B cell (primary cell): ENCODE measurements around the gene SHC2. TPM values are rescaled to one million over a fixed set of nuclear protein-coding genes. Genes with fewer than 3 reads are reported as not detected.

Experiments
- ATAC-seq: fragments of 200-7000 bp; cut with Tn5 transposase; one replicate; pipeline ENCODE4 v1.10.0; 2021; ENCODE audit warnings: low read depth, mild to moderate bottlenecking, moderate number of reproducible peaks, moderate library complexity
- CTCF ChIA-PET: fragments of 350-600 bp; sonication (Branson Sonifier 250); formaldehyde crosslinking; loops from one replicate; lab custom pipeline; 2021; ENCODE audit warnings: antibody characterized with exemption, inconsistent platforms; lab: Charles Lee
- POLR2A ChIA-PET: fragments of 350-600 bp; sonication (Branson Sonifier 250); formaldehyde crosslinking; loops from one replicate; lab custom pipeline; 2021; ENCODE audit warnings: antibody characterized with exemption; lab: Charles Lee
- DNase-seq: peaks from one replicate; pipeline ENCODE4 v3.0.0; 2013
- H2AFZ ChIP-seq: 2 replicates; pipeline ENCODE4 v1.6.1; 2012; ENCODE audit warnings: mild to moderate bottlenecking, low read depth, low read length; ENCODE audit not compliant: insufficient read depth, poor library complexity, severe bottlenecking
- H3K27ac ChIP-seq, 2 donors: 1 replicate in 1 of 2; 2 replicates in 1 of 2; pipeline ENCODE4 v1.5.1; 2012 to 2013; ENCODE audit warnings: low read length in 2 of 2, mild to moderate bottlenecking in 2 of 2, moderate library complexity in 1 of 2
- H3K27me3 ChIP-seq, 4 experiments: fragments of 200-600 bp in 1 of 4; sonication (generic) in 1 of 4; replicated peaks in 1 of 4; 1 replicate in 2 of 4; 2 replicates in 2 of 4; pipeline versions ENCODE4 v1.6.1 to v1.7.0; 2013 to 2016; ENCODE audit warnings: low read length in 3 of 4, mild to moderate bottlenecking in 2 of 4, mixed read lengths in 1 of 4, moderate library complexity in 1 of 4; ENCODE audit not compliant: insufficient read depth in 4 of 4, control insufficient read depth in 3 of 4; ENCODE audit errors: control extremely low read depth in 1 of 4
- H3K36me3 ChIP-seq, 2 experiments: replicated peaks in 1 of 2; 1 replicate in 1 of 2; 2 replicates in 1 of 2; pipeline versions ENCODE4 v1.6.1 to v1.7.1; 2013; ENCODE audit warnings: low read length in 1 of 2; ENCODE audit not compliant: insufficient read depth in 2 of 2, control insufficient read depth in 1 of 2; ENCODE audit errors: control extremely low read depth in 1 of 2, extremely low read depth in 1 of 2
- H3K4me1 ChIP-seq, 2 donors: fragments of 200-600 bp in 1 of 2; sonication (generic) in 1 of 2; 1 replicate in 1 of 2; 2 replicates in 1 of 2; pipeline versions ENCODE4 v1.5.1 to v1.6.1; 2013 to 2017; ENCODE audit warnings: low read length in 2 of 2; ENCODE audit not compliant: control insufficient read depth in 2 of 2, insufficient read depth in 2 of 2
- H3K4me2 ChIP-seq: replicated peaks from 2 replicates; pipeline ENCODE3; 2012; ENCODE audit warnings: mild to moderate bottlenecking, low read depth, low read length; ENCODE audit not compliant: poor library complexity, severe bottlenecking
- H3K4me3 ChIP-seq, 5 experiments: fragments of 200-600 bp in 1 of 5; sonication (generic) in 1 of 5; 1 replicate in 3 of 5; 2 replicates in 2 of 5; pipeline versions ENCODE4 v1.5.1 to v1.7.0; 2011 to 2016; ENCODE audit warnings: low read length in 4 of 5, mild to moderate bottlenecking in 4 of 5, low read depth in 2 of 5, control low read depth in 1 of 5, moderate library complexity in 1 of 5; ENCODE audit not compliant: insufficient read depth in 1 of 5; ENCODE audit errors: control extremely low read depth in 1 of 5, extremely low read depth in 1 of 5
- H3K79me2 ChIP-seq: fragments of 200-600 bp; sonication (generic); one replicate; pipeline ENCODE4 v1.6.0; 2016; ENCODE audit warnings: low read length; ENCODE audit not compliant: control insufficient read depth, insufficient read depth
- H3K9ac ChIP-seq: fragments of 200-600 bp; sonication (generic); 2 replicates; pipeline ENCODE4 v1.6.1; 2017; ENCODE audit warnings: mild to moderate bottlenecking, low read length, moderate library complexity
- H3K9me3 ChIP-seq, 3 donors: one replicate each; pipeline versions ENCODE4 v1.6.1 to v1.7.1; 2013; ENCODE audit warnings: low read length in 2 of 3; ENCODE audit not compliant: control insufficient read depth in 2 of 3, insufficient read depth in 1 of 3; ENCODE audit errors: control extremely low read depth in 1 of 3
- H4K20me1 ChIP-seq: 2 replicates; pipeline ENCODE4 v1.6.0; 2012; ENCODE audit warnings: mild to moderate bottlenecking, low read length; ENCODE audit not compliant: insufficient read depth, control insufficient read depth, poor library complexity, severe bottlenecking
- H3K27ac Mint-ChIP-seq: one replicate; pipeline ENCODE4 v1.8.0; 2021; ENCODE audit warnings: mixed read lengths
- H3K27me3 Mint-ChIP-seq: one replicate; pipeline ENCODE4 v1.8.0; 2021; ENCODE audit warnings: mixed read lengths
- H3K4me1 Mint-ChIP-seq: one replicate; pipeline ENCODE4 v1.8.0; 2021; ENCODE audit warnings: mixed read lengths
- H3K4me3 Mint-ChIP-seq: one replicate; pipeline ENCODE4 v1.8.0; 2021; ENCODE audit warnings: mixed read lengths
- H3K9me3 Mint-ChIP-seq: one replicate; pipeline ENCODE4 v1.8.0; 2022; ENCODE audit warnings: mixed read lengths; ENCODE audit not compliant: insufficient read depth
- EZH2 ChIP-seq: IDR thresholded peaks from 2 replicates; pipeline ENCODE4 v1.6.1; 2012; ENCODE audit warnings: borderline replicate concordance, low read depth, mild to moderate bottlenecking, moderate library complexity, low read length; ENCODE audit not compliant: insufficient read depth, poor library complexity, severe bottlenecking
- WGBS: methylation state at CpG from one replicate; pipeline ENCODE4 v1.1.5; 2013; ENCODE audit warnings: missing lambda C conversion rate; ENCODE audit not compliant: insufficient coverage; 5-methylcytosine and 5-hydroxymethylcytosine counted together
- intact Hi-C: fragments of 100-400 bp; cut with micrococcal nuclease; formaldehyde crosslinking; loops from one replicate; pipeline ENCODE4 v1.10.0; 2022
- polyA plus RNA-seq: library from polyadenylated mRNA; depleted of rRNA; stranded (reverse); fragments of >200 nt; gene quantifications from 2 replicates; pipeline ENCODE4 v1.2.3, GENCODE V29; 2012
- total RNA-seq, 2 donors: library from RNA; stranded (reverse); fragments of 120-200 nt in 1 of 2; gene quantifications; 1 replicate in 1 of 2; 2 replicates in 1 of 2; pipeline versions ENCODE4 v1.2.3 to v1.2.4, GENCODE V29; 2013 to 2022
- TF ChIP-seq, protein P1 (sequence below): fragments of 200-600 bp; IDR thresholded peaks from one replicate; pipeline ENCODE4 v1.8.0; 2022; ENCODE audit warnings: antibody characterized with exemption, mild to moderate bottlenecking

The SHC2 gene
- total and polyA plus RNA-seq, 2 donors (not counting 1 experiment from before 2014, with no cell fraction given): 0.19 TPM; not detected in 1

DNA sequence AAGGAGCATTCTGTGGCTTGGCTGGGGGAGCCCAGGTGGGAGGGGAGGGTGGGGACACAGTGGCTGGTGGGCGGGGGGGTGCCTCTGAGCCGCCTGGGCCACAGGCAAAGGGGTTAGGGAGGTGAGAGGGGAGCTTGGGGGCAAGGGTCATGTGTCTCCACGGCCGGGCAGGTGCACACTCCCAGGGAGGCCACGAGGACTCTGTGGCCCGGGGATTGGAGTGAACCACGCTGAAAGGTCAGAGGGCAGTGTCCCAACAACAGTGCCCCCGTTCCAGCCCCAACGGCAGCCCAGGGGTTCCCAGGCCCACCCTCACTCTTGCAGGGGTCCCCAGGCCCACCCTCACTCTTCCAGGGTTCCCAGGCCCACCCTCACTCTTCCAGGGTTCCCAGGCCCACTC, 61.5 kb downstream of the SHC2 start:
- peaks cover 11% of the 10 kb centered on the region for H3K27me3 Mint-ChIP-seq
- Histone ChIP-seq H3K4me2 (no peak overlapping the region), H3K27me3 (peaks cover 0 to 16% (median 0%) of the 10 kb centered on the region in 4 experiments), H3K4me1 (no peaks in the 10 kb centered on the region), H3K36me3 (no peaks in the 10 kb centered on the region), H3K27ac (no peak overlapping the region), H3K9me3 (peaks cover 0 to 35% (median 0%) of the 10 kb centered on the region in 3 donors), H2AFZ (no peak overlapping the region), H3K9ac (no peak overlapping the region), H4K20me1 (no peaks in the 10 kb centered on the region), H3K79me2 (no peaks in the 10 kb centered on the region), H3K4me3 (no peak overlapping the region)
- no peak overlapping the region for H3K4me3 Mint-ChIP-seq
- POLR2A ChIA-PET: no interaction called here
- TF ChIP-seq, protein P1, sequence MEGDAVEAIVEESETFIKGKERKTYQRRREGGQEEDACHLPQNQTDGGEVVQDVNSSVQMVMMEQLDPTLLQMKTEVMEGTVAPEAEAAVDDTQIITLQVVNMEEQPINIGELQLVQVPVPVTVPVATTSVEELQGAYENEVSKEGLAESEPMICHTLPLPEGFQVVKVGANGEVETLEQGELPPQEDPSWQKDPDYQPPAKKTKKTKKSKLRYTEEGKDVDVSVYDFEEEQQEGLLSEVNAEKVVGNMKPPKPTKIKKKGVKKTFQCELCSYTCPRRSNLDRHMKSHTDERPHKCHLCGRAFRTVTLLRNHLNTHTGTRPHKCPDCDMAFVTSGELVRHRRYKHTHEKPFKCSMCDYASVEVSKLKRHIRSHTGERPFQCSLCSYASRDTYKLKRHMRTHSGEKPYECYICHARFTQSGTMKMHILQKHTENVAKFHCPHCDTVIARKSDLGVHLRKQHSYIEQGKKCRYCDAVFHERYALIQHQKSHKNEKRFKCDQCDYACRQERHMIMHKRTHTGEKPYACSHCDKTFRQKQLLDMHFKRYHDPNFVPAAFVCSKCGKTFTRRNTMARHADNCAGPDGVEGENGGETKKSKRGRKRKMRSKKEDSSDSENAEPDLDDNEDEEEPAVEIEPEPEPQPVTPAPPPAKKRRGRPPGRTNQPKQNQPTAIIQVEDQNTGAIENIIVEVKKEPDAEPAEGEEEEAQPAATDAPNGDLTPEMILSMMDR: no peak
- no peak for TF ChIP-seq EZH2
- CTCF ChIA-PET: no interaction called here
- ATAC-seq (no peak), DNase-seq (no peak)
- H3K27ac Mint-ChIP-seq: no peak overlapping the region
- 91% methylated on average over 9 of the region's 9 CpGs for WGBS
- H3K9me3 Mint-ChIP-seq: no peaks in the 10 kb centered on the region
- no peaks in the 10 kb centered on the region for H3K4me1 Mint-ChIP-seq
- intact Hi-C loops: no loop called here

DNA sequence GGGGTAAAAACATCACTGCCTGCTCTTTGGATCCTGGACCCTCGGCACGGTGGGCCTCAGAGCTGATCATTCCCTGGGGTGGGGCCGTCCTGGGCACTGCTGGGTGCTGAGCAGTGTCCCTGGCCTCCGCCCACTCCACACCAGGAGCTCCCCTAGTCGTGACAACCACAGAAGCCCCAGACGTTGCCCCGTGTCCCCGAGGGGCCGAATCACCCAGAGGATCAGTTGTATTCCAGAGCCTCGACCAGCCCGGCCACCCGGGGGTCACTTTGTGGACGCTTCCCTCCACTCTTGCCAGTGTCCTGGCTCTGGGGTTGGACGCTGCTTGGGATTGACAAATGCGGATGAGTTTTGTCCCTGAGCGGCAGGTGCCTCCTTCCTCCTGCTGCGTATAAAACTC, 62.1 kb downstream of the SHC2 start:
- H3K9me3 ChIP-seq: peaks cover 0 to 35% (median 0%) of the 10 kb centered on the region in 3 donors
- no peak overlapping the region for H3K4me3 ChIP-seq
- Mint-ChIP-seq H3K4me1 (no peaks in the 10 kb centered on the region), H3K4me3 (no peak overlapping the region), H3K9me3 (no peaks in the 10 kb centered on the region), H3K27me3 (peaks cover 11% of the 10 kb centered on the region), H3K27ac (no peak overlapping the region)
- H3K4me2 ChIP-seq: no peak overlapping the region
- H3K9ac ChIP-seq: no peak overlapping the region
- ChIA-PET CTCF (no interaction called here), POLR2A (no interaction called here)
- intact Hi-C loops: no loop called here
- DNase-seq (no peak), ATAC-seq (no peak)
- H2AFZ ChIP-seq: no peak overlapping the region
- 88% methylated on average over 17 of the region's 17 CpGs for whole genome bisulfite sequencing
- no peaks in the 10 kb centered on the region for H3K36me3 ChIP-seq
- H4K20me1 ChIP-seq: no peaks in the 10 kb centered on the region
- TF ChIP-seq, protein P1: no peak
- TF ChIP-seq EZH2: no peak
- H3K4me1 ChIP-seq: no peaks in the 10 kb centered on the region
- H3K27ac ChIP-seq: no peak overlapping the region
- peaks cover 0 to 16% (median 0%) of the 10 kb centered on the region in 4 experiments for H3K27me3 ChIP-seq
- H3K79me2 ChIP-seq: no peaks in the 10 kb centered on the region
